Left kidney (tissue), 2 donors: ENCODE measurements around the gene FXYD3. TPM values are rescaled to one million over a fixed set of nuclear protein-coding genes. Genes with fewer than 3 reads are reported as not detected.
"Not testable (repeated sequence)": the region's sequence is repeated elsewhere in the genome, so short reads cannot be mapped to it uniquely, and the experiment has no call there.

Experiments used
- DNase-seq: peaks from one replicate; pipeline ENCODE4 v3.0.0-alpha.2; 2013
- polyA plus RNA-seq: library from polyadenylated mRNA; unstranded; fragments of 120-200 nt; gene quantifications from one replicate; pipeline ENCODE4 v1.2.1, GENCODE V29; 2013; ENCODE audit not compliant: insufficient read length

FXYD3 gene
- polyA plus RNA-seq, 1 donor = 18.6 TPM

- no peak for DNase-seq
Measured at GRCh38 chr19:35141837-35142605, 26.4 kb downstream of the FXYD3 start.

- DNase-seq = no peak
Measured at GRCh38 chr19:35142606-35143230, 27.1 kb downstream of the FXYD3 start.

GRCh38 chr19:35143231-35143715 lies 27.6 kb downstream of the FXYD3 start, which contains the start of gene FXYD7:
FXYD7 (plus strand) TSS chr19:35143255; CDS start chr19:35143334, 79 bp downstream.
- DNase-seq = no peak

GRCh38 chr19:35143818-35144217 lies 28.2 kb downstream of the FXYD3 start:
- no peak for DNase-seq

GRCh38 chr19:35144259-35144599 lies 28.6 kb downstream of the FXYD3 start:
- DNase-seq = no peak

- DNase-seq = no peak
Measured at GRCh38 chr19:35144600-35145436, 29.2 kb downstream of the FXYD3 start.

GRCh38 chr19:35146746-35147459 lies 31.3 kb downstream of the FXYD3 start:
- no peak for DNase-seq

- DNase-seq = no peak
Measured at GRCh38 chr19:35149463-35149862, 33.8 kb downstream of the FXYD3 start.

- no peak for DNase-seq
Measured at GRCh38 chr19:35150445-35150844, 34.8 kb downstream of the FXYD3 start.

- DNase-seq = no peak
Measured at GRCh38 chr19:35151273-35152065, 35.8 kb downstream of the FXYD3 start.

GRCh38 chr19:35153129-35153522 lies 37.5 kb downstream of the FXYD3 start:
- not testable (repeated sequence) for DNase-seq

- no peak for DNase-seq
Measured at GRCh38 chr19:35153701-35154524, 38.3 kb downstream of the FXYD3 start.

GRCh38 chr19:35154525-35155406 lies 39.1 kb downstream of the FXYD3 start, which contains the start of gene FXYD5:
FXYD5 (plus strand) TSS chr19:35154735; CDS start chr19:35155551, 816 bp downstream.
- DNase-seq = no peak

- DNase-seq = no peak
Measured at GRCh38 chr19:35155441-35155840, 39.8 kb downstream of the FXYD3 start.

GRCh38 chr19:35155981-35156672 lies 40.5 kb downstream of the FXYD3 start:
- no peak for DNase-seq

GRCh38 chr19:35156673-35157014 lies 41.0 kb downstream of the FXYD3 start:
- DNase-seq = no peak

GRCh38 chr19:35157431-35157830 lies 41.8 kb downstream of the FXYD3 start:
- no peak for DNase-seq

GRCh38 chr19:35159606-35160005 lies 44.0 kb downstream of the FXYD3 start:
- no peak for DNase-seq
